ENCODE measurements around the gene AFF3.

DNA sequence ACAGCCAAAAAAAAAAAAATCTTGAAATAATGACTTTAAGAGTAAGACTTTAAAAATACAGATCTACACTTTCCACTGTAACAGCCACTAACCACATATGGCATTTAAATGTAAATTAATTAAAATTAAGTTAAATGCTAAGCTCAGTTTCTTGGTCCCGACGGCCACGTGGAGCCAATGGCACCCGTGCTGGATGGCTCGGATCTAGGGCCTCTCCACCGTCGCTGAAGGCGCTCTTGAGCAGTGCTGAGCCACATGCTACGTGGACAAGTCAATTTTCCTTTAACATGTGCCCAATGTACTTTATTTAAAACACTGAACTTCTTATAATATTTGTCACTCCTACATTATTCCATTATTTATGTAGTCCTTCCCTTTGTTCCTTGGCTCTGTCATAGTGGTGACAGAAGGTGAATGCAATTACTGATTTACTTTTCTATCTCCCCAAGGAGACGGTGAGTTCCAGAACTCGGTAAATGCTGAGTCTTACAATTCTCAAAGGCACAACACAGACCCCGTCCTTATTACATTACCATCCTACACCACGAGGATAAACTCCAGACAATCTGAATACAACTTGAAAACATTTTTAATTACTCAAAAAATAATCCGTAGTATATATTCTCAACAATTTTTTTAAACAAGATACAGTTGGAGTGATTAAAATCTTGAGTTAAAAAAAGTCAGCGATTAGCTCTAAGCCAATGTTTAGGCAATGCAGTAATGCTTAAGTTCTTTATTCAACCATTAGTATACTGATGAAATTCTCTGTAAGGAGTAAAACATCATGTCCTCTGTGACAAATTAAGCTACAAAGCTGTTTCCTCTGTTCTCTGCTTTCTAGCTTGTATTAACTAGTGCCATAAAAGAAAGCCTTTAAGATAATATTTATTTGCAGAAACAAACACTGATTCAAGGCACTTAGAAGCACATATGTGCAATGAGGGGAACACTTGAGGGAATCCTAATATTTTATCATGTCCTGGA lies 95.1 kb downstream of the AFF3 start:
- TF ChIP-seq HNF4A (conservative IDR thresholded peaks at IDR 0.05) (no peak), RAD21 (IDR thresholded peaks at IDR 0.05) (no peak)
- TF ChIP-seq, protein P1, sequence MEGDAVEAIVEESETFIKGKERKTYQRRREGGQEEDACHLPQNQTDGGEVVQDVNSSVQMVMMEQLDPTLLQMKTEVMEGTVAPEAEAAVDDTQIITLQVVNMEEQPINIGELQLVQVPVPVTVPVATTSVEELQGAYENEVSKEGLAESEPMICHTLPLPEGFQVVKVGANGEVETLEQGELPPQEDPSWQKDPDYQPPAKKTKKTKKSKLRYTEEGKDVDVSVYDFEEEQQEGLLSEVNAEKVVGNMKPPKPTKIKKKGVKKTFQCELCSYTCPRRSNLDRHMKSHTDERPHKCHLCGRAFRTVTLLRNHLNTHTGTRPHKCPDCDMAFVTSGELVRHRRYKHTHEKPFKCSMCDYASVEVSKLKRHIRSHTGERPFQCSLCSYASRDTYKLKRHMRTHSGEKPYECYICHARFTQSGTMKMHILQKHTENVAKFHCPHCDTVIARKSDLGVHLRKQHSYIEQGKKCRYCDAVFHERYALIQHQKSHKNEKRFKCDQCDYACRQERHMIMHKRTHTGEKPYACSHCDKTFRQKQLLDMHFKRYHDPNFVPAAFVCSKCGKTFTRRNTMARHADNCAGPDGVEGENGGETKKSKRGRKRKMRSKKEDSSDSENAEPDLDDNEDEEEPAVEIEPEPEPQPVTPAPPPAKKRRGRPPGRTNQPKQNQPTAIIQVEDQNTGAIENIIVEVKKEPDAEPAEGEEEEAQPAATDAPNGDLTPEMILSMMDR (IDR thresholded peaks at IDR 0.05; ENCODE audit: low read depth, low read length, missing input control), result no peak
- TF ChIP-seq, protein P2, sequence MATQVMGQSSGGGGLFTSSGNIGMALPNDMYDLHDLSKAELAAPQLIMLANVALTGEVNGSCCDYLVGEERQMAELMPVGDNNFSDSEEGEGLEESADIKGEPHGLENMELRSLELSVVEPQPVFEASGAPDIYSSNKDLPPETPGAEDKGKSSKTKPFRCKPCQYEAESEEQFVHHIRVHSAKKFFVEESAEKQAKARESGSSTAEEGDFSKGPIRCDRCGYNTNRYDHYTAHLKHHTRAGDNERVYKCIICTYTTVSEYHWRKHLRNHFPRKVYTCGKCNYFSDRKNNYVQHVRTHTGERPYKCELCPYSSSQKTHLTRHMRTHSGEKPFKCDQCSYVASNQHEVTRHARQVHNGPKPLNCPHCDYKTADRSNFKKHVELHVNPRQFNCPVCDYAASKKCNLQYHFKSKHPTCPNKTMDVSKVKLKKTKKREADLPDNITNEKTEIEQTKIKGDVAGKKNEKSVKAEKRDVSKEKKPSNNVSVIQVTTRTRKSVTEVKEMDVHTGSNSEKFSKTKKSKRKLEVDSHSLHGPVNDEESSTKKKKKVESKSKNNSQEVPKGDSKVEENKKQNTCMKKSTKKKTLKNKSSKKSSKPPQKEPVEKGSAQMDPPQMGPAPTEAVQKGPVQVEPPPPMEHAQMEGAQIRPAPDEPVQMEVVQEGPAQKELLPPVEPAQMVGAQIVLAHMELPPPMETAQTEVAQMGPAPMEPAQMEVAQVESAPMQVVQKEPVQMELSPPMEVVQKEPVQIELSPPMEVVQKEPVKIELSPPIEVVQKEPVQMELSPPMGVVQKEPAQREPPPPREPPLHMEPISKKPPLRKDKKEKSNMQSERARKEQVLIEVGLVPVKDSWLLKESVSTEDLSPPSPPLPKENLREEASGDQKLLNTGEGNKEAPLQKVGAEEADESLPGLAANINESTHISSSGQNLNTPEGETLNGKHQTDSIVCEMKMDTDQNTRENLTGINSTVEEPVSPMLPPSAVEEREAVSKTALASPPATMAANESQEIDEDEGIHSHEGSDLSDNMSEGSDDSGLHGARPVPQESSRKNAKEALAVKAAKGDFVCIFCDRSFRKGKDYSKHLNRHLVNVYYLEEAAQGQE (IDR thresholded peaks at IDR 0.05), result no peak
- TF ChIP-seq, protein P3, sequence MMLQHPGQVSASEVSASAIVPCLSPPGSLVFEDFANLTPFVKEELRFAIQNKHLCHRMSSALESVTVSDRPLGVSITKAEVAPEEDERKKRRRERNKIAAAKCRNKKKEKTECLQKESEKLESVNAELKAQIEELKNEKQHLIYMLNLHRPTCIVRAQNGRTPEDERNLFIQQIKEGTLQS (IDR thresholded peaks at IDR 0.05), result no peak

Data from liver (tissue), 3 donors.